Measurements from ENCODE around the gene TRAPPC14.

The TRAPPC14 gene

GRCh38 chr7:100163871-100164270 lies 5.3 kb upstream of the TRAPPC14 start:
- no peak for ATAC-seq
- no peak for TF ChIP-seq ISL1 (CRISPR knock-in tag; IDR thresholded peaks at IDR 0.05)
- no peak for TF ChIP-seq CSRNP3 (CRISPR knock-in tag; IDR thresholded peaks at IDR 0.05)
- TF ChIP-seq CSDC2 (CRISPR knock-in tag; IDR thresholded peaks at IDR 0.05): no peak
- no peak for TF ChIP-seq ARNTL (CRISPR knock-in tag; IDR thresholded peaks at IDR 0.05; ENCODE audit: borderline replicate concordance, low read depth)
- no peak for TF ChIP-seq GLIS3 (CRISPR knock-in tag; IDR thresholded peaks at IDR 0.05)
- TF ChIP-seq OSR1 (CRISPR knock-in tag; IDR thresholded peaks at IDR 0.05): no peak

- no peak for TF ChIP-seq ZFP30 (CRISPR knock-in tag; IDR thresholded peaks at IDR 0.05)
- TF ChIP-seq ZC3H10 (CRISPR knock-in tag; IDR thresholded peaks at IDR 0.05): no peak
- TF ChIP-seq GLIS3 (CRISPR knock-in tag; IDR thresholded peaks at IDR 0.05): no peak
- TF ChIP-seq CSDC2 (CRISPR knock-in tag; IDR thresholded peaks at IDR 0.05): no peak
- no peak for TF ChIP-seq ARNTL (CRISPR knock-in tag; IDR thresholded peaks at IDR 0.05; ENCODE audit: borderline replicate concordance, low read depth)
- no peak for TF ChIP-seq ZNF70 (CRISPR knock-in tag; IDR thresholded peaks at IDR 0.05)
- no peak for TF ChIP-seq CREB5 (CRISPR knock-in tag; IDR thresholded peaks at IDR 0.05; ENCODE audit: low read depth)
- TF ChIP-seq BACH2 (CRISPR knock-in tag; IDR thresholded peaks at IDR 0.05; ENCODE audit: borderline replicate concordance): no peak
- no peak for TF ChIP-seq ESRRG (CRISPR knock-in tag; IDR thresholded peaks at IDR 0.05)
- no peak for TF ChIP-seq TCF4 (CRISPR knock-in tag; IDR thresholded peaks at IDR 0.05; ENCODE audit: borderline replicate concordance)
- TF ChIP-seq POU6F1 (CRISPR knock-in tag; IDR thresholded peaks at IDR 0.05; ENCODE audit: borderline replicate concordance, low read depth): no peak
- TF ChIP-seq ISL1 (CRISPR knock-in tag; IDR thresholded peaks at IDR 0.05): no peak
- TF ChIP-seq PPARA (CRISPR knock-in tag; IDR thresholded peaks at IDR 0.05; ENCODE audit: borderline replicate concordance): no peak
- TF ChIP-seq CSRNP3 (CRISPR knock-in tag; IDR thresholded peaks at IDR 0.05): no peak
- TF ChIP-seq PATZ1 (CRISPR knock-in tag; IDR thresholded peaks at IDR 0.05; ENCODE audit: borderline replicate concordance): no peak
- TF ChIP-seq ZNF8 (CRISPR knock-in tag; IDR thresholded peaks at IDR 0.05): no peak
- no peak for TF ChIP-seq ZFP3 (CRISPR knock-in tag; IDR thresholded peaks at IDR 0.05)
- no peak for TF ChIP-seq ZNF565 (CRISPR knock-in tag; conservative IDR thresholded peaks at IDR 0.05; ENCODE audit: low read depth)
- no peak for TF ChIP-seq SNAI2 (CRISPR knock-in tag; IDR thresholded peaks at IDR 0.05)
- TF ChIP-seq TSHZ2 (CRISPR knock-in tag; IDR thresholded peaks at IDR 0.05): no peak
- no peak for ATAC-seq
Measured at GRCh38 chr7:100163006-100163531, 4.5 kb upstream of the TRAPPC14 start.

All from SK-N-SH treated with all-trans-retinoic acid at 6 μM for 48 hours (cell line).